ENCODE data around the gene ALAS1.
A peak's percentile ranks its signal among the peaks of the same experiment; 100 is the strongest.

ALAS1 gene

DNA sequence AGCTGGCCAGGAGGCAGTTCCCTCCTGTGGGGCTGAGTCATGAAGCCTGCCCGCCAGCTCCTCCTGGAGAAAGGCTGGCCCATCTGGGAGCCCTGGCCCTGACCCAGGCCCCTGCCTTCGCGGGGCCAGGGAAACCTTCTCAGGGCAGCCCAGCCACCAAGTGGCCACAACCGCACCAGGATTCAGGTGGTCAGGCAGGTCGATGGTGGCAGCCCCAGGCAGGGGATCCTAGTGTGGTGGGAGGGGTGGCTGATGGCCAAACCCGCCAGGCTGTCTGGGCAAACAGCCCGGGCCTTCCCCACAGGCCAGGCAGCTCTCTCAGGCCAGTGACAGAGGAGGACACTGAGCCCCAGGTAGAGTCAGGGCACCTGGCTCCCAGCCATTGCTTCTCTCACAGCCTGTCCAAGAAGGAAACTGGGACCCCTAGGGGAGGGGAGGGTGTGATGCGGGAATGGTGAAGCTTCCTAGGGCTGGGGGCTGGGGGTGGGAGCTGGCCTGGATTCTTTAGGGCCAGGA is 39.8 kb downstream of the ALAS1 start:
- DNase-seq, result peak; percentile 69

GRCh38 chr3:52238193-52238760 is 40.3 kb downstream of the ALAS1 start:
- peak; percentile 30 for DNase-seq

DNA sequence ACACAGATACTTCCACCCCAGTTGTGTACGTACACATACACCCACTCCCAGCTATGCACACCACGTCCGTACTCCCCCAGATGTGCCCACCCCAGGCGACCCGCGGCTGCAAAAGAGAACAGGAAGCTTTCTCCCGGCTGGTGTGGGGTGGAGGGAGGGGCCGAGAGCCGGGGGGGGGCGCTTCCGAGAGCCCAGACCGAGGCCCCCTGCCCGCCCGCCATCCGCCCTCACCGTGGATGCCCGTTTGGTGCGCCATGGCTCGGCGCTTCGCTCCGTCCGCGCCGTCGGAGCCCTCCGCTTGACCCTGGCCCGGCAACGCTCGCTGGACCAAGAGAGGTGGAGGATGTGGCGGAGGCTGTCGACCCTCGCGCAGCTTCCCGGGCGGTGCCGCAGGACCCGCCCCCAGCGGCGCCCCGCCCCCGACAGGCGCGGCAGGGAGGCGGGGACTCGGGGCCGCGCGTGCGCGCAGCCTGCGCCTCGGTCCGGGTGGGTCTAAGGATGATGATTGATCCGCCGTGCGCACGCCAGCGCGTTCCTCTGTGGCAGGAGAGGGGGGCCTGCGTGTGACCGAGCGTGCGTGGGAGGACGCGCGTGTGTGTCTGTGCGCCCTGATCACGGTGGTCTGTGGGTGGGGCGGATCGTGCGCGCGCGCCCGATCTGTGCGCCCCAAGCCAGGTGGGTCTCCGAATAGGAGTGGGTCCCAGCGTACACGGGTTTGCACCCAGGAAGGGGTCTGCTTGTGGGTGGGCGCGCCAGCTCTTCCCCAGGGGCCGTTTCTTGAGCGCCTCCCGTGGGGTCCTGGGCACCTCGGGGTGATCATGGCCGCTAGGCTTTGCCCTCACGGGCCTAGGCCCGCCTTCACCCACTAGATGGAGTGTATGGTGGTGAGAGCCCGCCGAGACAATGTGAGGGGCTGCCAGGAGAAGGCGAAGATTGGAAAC is 41.1 kb downstream of the ALAS1 start, which contains the start of gene TWF2:
TSS of gene TWF2 (minus strand) at position 398 of the 941 bp plus-strand sequence. CDS start at position 256, 142 bp downstream.
- peak; percentile 88 for DNase-seq

DNA sequence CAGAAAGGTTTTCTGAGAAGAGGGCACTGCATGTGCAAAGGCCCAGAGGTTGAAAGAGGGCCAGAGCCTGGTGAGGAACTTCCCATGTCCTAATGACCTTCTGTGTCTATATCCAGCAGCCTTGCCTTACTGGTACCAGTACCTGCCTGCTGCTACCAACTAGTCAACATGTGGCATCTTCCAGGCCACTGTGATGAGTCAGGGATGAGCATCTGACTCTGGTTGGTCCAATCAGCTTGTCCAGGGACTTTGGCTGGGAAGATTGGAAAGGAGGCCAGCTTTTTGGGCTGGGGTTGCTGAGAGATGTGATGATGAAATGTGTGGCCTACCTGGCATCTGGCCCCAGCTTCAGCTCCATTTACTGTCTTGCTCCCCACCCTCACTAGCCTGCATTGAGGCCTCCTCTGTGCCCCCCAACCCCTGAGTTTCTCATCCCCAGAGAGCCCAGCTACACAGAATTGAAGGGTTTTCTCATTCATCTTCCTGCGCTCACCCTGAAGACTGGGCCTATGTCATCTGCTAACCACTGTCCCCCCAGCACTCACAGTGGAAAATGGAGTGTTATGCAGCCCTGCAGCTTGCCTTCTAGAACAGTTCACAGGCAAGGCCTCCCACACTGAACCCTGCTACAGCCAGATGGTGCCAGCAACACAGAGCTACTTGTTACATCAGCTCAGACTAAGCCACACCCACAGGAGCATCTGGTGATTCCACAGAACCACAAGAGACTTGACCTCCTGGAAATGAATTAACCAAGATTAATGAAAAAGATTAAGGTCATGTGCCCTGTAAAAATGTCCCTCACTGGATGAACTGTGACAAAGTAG is 42.3 kb downstream of the ALAS1 start:
- peak; percentile 35 for DNase-seq

- no peak for DNase-seq
Observed at GRCh38 chr3:52240886-52241370, 43.0 kb downstream of the ALAS1 start.

- no peak for DNase-seq
Observed at GRCh38 chr3:52242039-52242438, 44.1 kb downstream of the ALAS1 start.

- no peak for DNase-seq
Observed at GRCh38 chr3:52243791-52244628, 46.0 kb downstream of the ALAS1 start.

GRCh38 chr3:52245322-52246263 is 47.6 kb downstream of the ALAS1 start, which contains the start of gene PPM1M:
TSS of gene PPM1M (plus strand) at chr3:52245759. CDS start at chr3:52245825, 66 bp downstream.
- peak; percentile 62 for DNase-seq

- no peak for DNase-seq
Observed at GRCh38 chr3:52246264-52246620, 48.3 kb downstream of the ALAS1 start.

- peak; percentile 35 for DNase-seq
Observed at GRCh38 chr3:52246728-52247408, 48.9 kb downstream of the ALAS1 start.

DNA sequence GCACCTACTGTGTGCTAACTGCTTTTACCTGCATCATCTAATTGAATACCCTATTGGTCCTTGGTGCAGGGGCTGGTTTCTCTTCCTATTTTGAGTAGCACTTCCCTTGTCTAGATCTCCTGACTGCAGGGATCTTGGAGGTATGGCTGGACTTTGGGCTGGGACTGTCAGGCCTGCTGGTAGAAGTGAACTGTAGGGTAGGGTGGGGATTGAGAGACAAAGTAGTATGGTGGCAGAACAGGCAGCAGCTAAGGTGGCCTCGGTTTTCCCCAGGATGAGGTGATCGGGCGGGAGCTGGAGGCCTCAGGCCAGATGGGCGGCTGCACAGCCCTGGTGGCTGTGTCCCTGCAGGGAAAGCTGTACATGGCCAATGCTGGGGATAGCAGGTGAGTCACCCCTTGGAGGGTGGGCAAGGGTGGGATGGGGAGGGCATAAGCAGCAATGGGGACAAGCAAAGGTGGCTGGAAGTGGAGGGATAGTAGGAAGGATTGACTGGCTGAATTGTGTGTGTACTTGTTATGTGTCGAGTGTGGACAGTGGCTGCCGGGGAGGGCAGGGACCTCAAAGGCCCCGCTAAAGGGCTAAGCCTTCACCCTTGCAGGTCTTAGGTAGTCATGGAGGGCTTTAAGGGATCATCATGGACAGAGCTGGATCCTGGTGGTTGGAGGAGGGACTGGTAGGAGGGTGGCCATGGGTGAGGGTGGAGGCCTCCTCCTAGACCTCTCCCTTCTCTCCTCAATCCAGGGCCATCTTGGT is 49.6 kb downstream of the ALAS1 start:
- no peak for DNase-seq

DNA sequence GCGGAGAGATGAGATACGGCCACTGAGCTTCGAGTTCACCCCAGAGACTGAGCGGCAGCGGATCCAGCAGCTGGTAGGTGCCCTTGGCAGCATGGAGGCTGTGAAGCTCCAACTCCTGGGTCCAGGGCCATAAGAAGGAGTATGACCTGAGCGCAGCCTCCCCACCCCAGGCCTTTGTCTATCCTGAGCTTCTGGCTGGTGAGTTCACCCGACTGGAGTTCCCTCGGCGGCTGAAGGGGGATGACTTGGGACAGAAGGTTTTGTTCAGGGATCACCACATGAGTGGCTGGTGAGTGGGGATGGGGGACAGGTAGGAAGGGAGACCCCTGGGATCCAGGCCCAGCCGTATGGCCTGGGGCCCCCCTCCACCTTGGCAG is 50.2 kb downstream of the ALAS1 start:
- DNase-seq, result no peak

GRCh38 chr3:52248816-52249547 is 51.0 kb downstream of the ALAS1 start:
- no peak for DNase-seq

- no peak for DNase-seq
Observed at GRCh38 chr3:52249683-52250082, 51.7 kb downstream of the ALAS1 start.

DNA sequence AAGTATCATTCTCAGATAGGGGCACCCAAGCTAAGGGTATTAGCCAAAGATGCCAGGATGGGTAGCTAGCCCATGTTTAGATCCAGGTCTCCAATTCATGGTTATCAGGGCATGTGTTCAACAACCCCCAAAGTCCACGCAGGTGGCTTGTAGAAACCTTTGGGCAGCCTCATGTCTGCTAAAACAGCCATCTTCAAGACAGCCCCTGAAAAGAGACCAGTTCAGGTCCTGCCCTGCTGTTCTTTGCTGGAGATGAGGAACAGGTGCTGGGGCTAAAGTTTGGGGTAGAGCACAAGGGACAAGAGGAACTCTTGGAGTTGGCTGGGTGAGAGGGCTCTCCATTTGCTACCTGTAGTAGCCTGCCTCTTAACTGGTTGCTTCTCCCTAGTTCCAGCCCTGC is 52.2 kb downstream of the ALAS1 start:
- no peak for DNase-seq

GRCh38 chr3:52253314-52254304 is 55.6 kb downstream of the ALAS1 start:
- no peak for DNase-seq

DNA sequence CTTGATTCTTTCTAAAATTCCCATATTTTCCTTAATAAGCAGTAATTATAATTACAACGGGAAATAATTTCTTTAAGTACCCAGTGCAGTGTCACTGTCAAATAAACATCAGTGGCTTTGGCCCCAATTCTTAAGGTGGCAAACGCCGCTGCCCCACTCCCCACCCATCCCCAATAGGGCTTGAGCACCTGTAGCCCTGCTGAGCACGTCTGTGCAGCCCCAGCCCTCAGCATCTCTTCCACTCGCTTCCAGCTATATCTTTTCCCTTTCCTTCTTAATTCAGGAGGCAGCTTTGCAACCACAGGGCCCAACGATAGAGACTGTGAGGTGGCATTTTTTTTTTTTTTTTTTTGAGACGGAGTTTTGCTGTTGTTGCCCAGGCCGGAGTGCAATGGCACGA is 56.6 kb downstream of the ALAS1 start:
- DNase-seq, result no peak
